HG02642 (cell line): Measurements from ENCODE around the gene NOXO1.
"Not testable (repeated sequence)": the region's sequence is repeated elsewhere in the genome, so short reads cannot be mapped to it uniquely, and the experiment has no call there.

Experiments used
- ATAC-seq: cut with Tn5 transposase; IDR thresholded peaks from one replicate; pipeline ENCODE4 v1.9.1; 2021; ENCODE audit warnings: mild to moderate bottlenecking; ENCODE audit not compliant: unreplicated experiment, poor library complexity

NOXO1 gene

DNA sequence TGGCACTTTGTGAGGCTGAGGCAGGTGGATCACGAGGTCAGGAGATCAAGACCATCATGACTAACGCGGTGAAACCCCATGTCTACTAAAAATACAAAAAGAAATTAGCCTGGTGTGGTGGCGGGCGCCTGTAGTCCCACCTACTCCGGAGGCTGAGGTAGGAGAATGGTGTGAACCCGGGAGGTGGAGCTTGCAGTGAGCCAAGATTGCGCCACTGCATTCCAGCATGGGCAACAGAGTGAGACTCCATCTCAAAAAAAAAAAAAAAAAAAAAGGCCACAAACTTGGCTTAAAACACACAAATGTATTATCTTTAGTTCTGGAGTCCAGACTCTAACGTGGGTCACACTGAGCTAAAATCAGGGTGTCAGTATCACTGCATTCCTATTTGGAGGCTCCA lies 30.5 kb upstream of the NOXO1 start:
- not testable (repeated sequence) for ATAC-seq

DNA sequence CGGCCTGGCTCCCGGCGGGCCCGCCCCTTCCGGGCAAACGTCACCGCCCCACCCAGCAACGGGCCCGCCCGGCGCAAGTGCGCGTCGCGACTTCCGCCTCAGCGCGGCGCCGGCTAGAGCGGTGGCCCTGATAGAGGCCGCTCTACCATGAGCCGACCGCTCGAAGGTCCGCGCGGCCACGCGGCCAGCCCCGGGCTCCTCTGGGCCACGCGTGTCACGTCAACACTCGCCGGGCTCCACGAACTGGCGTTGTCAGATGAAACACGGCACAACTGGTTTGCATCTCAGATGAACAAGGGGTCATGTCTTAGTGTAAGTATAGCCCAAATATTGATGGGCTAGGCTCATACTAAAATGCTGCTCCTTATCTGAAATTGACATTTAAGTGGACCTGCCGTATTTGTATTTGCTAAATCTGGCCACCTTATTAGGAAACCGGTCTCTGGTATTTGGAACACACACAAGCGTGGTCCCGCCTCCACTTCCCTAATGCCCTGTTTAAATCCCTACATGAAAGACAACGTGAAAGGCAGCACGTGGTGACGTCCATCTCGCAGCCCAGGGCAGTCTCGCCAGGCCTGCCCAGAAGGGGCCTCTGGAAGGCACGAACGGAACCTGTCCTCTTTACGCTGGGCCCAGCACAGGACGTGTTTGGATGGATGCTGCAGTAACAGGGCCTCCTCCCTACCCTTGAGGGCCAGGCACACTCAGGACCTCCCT lies 28.7 kb upstream of the NOXO1 start, which contains the start of gene ZNF598:
ZNF598 (minus strand) TSS at position 31 of the 720 bp plus-strand sequence.
- ATAC-seq, result peak; percentile 84

DNA sequence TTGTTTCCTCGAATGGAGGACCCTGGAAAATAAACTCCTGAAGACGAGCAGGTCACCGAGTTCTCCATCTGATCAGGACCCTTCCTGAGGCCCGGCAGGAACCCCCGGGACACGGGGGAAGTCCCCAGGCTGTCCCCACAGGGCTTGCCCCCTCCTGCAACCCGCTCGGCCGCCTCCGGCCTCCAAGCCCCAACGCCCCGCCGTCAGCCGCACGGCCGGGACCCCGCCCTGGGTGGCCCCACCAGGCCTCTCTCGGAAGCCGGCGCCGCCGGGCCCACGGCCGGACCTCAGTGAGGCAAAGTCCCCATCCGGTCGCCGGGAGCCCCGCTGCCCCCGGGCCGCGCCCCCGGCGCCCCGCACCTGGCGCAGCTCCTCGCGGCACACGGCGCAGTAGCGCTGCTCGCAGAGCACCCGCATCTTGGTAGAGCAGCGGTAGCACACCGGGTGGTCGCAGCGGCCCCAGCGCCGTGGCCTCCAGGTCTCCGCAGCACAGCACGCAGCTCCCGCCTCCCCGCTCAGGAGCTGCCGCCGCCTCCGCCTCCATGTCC lies 28.0 kb upstream of the NOXO1 start:
- peak; percentile 36 for ATAC-seq

DNA sequence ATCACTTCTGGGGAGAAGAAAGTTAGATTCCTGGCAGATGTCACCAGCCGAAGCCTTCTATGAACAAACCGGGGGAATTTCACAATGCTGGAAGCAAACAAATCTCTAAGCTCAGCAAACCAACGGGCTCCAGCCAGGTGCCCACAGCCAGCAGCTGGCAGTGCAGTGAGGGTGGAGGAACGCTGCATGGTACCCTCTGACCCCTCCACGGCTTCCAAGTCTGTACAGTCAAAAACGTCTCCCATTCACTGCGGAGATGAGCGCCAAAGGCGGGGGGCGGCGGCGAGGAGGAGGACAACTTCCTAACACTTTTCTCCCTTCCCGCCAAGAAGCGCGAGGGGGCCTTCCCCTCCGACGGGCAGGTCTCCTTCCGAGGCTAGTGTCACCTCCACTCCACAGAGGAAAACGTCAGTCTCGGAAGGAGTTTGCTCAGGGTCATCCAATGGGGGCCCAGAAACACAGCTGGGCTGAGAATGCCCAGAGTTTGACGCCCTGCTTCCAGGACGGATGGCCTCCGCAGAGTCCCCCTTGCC lies 27.4 kb upstream of the NOXO1 start:
- ATAC-seq, result peak; percentile 4

DNA sequence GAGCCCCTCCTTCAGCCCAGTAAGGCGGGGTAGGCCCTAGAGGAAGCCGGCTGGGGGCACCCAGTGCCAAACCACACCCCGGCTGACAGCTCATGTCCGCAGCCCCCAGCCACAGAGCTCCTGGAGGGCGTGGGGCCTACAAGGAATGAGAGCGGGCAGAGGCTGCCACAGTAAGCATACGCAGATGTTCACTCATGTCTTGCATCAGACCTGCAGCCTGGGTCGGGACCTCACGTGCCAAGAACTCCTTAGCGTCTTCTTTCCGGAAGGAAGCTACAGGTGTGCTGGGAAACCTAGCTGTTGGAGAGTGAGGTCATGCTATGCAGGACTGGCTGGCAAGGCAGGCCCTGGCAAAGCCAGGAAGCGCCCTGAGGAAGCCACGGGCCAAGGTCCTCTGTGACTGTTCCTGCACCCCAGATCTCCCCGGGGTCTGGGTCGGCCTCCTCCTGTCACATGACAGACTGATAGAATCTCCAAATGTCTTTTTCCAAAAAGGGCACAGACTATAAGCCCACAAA lies 26.8 kb upstream of the NOXO1 start:
- no peak for ATAC-seq

DNA sequence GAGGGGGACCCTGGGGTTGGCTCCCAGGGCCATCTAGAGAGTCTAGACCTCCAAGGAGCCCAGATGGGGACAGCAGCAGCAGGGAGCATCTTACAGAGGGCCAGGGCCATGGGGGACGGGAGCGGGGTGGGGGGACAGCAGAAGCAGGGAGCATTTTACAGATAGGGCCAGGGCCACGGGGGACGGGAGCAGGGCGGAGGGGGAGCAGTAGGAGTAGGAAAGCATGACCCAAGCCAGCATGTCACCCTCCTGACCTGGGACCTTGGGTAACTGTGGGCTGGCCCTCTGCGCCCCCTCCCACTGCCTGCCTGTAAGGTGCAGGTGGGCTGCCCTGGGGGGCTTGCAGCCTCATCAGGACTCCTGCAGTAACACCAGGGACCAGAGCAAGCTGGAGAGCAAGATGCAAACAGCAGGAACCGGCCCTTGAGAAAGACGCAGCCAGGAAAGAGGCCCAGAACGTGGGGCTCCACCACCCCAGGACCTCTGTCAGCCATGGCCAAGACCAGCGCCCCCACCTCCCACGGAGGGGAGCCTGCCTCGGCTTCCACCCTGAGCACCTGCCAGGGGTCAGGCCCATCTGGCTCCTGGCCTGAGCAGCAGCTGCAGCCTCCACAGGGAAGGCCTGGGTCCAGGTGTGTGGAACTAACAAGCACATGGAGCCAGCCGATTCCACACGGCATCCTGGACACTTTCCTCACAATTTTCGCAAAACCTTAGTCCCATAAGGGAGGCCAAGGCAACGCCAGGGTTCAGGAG lies 26.0 kb upstream of the NOXO1 start:
- no peak for ATAC-seq

DNA sequence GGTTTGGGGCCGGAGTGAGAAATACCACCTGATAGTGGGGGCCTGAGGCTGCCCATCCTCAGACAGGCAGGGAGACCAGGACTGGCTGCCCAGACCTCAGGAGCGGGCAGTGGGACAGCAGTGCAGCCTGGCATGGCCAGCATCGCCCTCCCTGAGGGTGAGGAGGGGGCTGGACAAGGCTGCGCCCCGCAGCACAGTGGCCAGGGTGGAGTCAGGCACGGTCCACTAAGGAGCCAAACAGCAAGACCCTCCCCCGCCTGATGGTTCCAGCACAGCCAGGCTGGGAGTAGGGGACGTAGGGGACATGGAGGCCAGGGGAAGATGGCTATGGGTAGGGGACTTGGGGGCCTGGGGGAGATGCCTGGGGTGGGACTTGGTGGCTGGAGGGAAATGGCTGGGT lies 25.0 kb upstream of the NOXO1 start:
- no peak for ATAC-seq

DNA sequence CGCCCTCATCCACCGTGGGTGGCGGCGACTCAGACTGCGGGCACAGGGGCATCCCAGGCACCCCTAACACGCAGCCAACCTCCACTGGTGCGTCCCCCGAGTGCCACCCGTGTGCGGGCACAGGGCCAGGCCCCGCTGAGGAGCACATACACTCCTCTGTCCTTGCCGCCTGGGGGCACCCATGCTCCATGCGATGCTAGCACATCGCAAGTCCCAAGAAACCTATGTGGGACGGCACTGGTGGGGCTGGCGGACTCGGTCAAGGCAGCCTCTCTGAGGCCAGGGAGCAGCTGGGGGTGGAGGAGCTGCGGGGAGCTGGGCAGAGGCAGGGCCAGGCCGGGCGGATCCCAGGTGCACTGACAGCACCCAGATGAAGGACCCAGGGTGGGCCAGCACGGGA lies 24.4 kb upstream of the NOXO1 start:
- ATAC-seq, result no peak

DNA sequence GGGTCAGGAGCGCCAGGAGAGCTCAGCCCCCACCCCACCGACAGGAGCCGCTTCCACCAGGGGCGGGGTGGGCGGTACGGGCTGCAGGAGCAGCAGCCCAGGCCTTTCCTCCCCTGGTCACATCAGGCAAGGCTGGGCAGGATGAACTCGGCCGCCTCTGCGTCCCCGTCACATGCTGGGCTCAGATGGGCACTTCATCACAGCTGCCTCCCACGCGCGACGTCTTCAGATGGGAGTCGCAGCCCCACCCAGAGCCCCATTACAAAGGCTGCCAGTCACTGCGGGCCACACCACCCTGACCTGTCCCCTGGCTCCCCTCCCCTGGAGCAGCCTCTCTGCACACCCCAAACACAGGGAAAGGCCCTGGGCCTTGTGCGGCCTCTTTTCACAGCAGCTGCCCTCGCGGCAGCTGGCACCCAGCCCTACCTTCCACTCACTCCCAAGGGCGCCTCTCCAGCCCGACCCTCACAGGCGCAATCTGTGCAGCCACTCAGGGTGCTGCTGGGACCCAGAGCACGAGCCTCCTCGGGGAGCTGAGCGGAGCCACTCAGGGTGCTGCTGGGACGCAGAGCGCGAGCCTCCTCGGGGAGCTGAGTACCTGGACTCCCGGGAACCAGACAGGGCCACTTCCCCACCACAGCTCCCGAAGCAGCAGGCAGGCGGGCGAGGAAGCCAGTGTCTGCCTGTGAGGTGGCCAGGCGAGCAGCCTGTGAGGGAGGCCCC lies 23.7 kb upstream of the NOXO1 start:
- ATAC-seq, result no peak

DNA sequence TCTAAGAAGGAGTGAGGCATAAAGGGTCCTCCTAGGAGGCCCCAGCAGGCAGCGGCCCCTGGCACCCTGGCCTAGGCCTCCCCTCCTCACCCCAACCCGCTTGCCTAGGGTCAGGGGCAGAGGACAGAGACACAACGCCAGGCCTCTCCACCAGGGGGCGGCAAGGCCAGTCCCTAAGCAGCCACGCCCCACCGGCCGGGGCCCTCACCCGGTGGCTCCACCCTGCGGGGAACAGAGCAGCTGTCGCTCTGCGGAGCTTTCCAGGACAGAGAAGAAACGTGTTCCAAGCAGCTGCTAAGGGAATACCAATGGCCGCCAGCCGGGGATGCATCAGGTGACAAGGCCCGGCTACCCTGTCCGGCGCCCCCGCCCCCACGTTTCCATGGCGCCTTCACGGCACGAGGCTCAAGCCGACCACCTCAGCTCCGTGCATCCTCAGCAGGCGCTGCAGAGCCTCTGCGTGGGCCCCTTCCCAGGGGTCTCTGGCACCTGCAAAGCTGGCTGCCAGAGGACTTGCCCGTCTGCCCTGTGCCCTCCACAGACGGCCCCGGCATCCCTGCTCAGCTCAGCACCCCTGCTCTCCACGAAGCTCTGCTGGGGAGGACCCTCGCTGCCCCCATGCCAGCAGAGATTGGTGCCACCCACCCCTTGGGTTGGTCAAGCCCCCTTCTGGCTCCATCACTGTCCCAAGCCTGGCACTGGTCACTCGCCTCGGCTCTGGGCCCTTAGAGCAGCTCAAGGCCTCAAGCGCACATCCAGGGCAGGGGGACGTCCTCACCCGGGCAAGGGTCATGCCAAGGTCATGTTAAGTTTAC lies 22.8 kb upstream of the NOXO1 start:
- ATAC-seq, result peak; percentile 67

DNA sequence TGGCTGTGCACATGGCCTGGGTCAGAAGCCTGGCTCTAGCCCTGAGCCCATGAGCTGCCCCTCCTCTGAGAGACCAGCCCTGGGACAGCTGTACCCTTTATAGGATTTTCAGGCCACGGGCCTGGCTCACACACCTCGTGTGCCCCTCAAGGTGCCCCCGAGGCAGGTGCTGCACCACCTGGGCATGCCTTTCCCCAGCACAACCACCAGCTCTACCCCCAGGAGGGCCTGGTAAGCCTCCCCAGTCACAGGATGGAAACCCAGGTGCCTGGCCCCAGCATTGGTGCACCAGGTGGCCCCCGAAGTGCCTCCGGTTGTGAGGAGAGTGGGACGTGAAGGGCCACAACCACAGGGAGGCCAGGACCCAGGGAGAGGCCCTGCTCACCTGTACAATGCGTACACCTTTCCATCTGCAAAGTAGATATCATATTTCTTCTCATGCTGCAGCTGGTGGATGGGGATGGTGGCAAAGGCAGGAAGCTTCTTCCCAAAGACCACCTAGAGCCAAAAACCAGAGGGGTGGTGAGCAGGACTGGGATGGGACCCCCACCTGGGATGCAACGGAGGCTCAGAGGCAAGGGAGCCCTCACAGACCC lies 22.1 kb upstream of the NOXO1 start:
- ATAC-seq, result no peak

DNA sequence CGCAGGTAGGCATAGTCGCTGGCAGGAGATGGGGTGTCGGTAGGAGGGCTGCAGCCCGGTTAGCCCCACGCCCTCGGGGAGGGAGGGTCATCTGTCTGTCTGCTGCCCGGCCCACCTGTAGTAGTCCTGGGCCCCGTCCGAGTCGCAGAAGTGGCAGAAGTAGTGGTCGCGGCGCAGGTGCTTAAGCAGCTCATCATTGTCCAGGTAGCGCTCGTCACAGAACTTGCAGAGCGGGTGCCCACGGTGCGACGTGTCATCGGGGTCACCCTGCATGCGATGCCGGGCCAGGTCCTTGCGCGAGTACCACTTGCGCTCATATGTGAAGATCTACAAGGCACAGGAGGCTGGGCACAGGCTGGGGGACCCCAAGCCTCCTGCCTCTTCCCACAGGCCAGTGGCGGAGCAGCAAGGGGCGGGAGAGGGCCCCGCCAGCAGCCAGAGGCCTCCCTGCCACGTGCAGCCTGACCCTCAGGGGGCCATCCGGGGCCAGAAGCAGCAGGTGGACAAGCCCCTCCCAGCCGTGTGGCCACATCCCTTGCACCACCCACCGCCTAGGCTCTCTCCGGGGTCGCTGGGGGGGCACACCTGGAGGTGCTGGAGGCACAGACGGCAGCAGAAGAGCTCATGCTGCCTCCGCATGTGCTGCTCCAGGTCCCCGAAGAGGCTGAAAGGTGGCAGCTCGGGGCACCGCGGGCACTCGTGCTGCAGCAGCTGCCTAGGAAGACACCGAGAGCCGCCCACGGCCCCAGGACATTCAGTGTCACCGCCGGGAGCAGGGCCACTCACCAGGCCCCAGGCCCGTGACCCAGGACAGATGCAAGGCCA lies 21.3 kb upstream of the NOXO1 start:
- no peak for ATAC-seq

DNA sequence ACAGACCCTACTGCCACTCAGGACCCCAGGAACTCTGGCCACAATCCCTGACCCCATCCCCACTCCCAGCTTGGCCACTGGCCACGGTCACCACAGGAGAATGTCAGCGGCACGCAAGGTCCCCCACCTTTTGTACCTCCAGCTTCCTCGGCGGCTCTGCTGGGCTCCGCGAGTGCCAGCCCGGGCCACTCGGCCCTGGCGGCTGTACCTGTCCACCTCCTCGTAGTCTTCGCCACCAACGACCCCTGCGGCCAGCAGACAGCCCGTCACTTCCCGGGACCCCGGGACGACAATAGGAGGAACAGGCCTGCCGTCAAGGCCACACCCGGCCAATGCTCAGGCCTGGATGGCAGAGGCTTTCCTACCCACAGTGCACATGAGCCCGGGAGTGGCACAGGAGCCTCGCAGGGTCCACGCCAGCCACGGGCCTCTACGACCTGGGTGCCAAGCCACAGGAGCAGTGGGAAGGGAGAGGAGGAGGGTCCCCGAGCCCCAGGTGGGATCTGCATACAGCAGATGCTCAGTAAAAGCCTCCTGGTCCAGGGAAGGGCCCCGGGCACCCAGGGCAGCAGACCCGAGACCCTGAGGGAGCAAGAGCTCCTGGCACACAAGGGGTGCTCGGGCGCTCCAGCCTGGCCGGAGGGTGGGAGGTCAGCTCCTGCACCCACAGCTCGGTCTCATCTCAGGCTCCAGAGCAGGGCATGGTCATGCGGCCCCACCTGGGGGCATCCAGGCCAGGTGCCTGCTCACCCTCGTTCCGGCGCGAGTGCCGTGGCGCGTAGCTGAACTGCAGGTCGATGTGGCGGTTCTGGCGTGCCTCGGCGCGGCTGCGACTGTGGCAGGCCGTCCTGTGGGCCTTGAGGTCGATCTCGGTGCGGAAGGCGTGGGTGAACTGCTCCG lies 20.4 kb upstream of the NOXO1 start:
- ATAC-seq, result no peak

DNA sequence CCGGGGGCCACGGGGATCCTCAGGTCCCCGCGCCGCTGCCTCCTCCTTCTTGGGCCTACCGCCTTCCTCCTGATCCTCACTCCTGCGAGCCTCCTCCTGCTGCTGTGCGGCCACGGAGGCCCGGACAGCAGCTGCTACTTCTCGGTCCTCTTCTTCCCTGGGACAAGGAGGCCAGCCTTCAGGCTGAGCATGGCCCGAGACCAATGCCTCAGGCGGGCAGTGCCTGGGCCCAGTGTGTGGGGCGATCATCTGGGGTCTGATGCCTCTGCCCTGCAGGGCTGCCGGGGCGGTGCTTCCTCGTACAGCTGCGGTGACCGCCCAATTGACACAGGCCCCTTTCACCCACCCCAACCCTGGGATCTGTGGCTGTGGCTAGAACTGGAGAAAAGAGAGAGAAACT lies 19.8 kb upstream of the NOXO1 start:
- ATAC-seq, result no peak

DNA sequence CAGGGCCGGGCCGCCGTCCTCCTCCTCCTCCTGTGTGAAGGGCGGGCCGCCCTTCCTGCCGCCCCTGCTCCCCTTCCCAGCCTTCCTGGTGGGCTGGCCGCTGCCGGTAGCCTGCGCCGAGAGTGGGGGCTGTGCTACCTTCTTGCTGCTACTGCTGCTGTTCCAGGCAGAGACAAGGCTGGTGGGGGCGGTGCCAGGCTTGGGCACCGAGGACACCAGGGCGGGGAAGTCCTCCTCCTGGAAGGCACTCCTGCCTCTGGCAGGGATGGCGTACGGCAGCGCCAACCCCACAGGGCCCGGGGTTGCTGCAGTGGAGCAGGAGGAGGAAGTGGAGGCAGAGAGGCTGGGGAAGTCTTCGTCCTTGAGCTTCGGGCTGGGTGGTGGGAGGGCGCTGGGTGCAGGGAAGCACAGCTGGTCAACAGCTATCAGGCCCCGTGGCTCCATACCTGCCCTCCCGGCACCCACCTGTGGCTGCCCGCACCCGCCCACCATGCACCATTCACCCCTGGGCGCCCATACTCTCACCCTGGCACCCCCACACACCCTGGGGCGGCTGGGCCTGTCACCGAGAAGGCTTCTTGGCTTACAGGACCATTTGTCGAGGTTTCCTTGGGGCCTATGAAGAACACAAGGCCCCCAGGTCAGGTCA lies 18.7 kb upstream of the NOXO1 start:
- ATAC-seq, result no peak

DNA sequence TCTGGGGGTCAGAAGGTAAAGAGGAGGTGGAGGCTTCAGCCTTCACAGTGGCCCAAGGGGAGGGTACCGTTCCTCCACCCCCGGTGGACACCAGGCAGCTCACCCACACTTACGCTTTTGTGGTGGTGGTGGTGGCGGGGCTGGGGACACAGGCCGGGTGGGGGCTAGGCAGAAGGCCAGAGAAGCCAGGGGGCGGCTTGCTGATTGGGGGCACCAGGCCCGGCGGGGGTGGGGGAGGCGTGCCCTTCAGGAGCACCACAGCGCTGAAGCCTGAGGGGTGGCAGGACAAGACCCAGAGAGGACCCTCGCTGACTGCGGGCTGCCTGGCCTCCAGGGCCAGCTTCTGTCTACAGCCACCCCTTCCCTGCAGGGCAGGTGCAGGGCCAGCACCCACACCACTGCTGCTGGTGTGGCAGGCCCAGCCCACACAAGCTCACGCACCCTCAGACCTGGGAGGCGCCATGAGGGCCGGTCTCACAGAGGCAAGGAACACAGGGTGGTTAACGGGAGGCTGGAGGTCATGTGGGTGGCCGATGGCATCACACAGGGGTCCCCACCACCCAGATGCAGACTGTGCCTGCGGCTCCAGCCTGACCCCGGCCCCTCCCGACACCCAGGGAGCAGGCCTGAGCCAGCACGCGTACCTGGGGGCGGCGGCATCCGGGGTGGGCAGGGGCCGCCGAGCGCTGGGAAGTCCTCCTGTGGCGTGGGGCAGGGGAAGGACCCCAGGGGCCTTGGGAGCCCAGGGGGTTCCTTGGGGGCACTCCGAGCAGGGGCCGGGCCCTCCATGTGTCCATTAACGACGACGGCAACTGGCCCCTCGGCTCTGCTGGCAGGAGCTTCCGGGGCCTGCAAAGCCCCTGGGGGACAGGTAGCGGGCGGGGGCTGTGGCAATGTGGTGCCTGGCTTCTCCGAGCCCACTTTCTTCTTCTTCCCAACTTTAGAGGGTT lies 17.9 kb upstream of the NOXO1 start:
- no peak for ATAC-seq
